ENCODE measurements around the gene RAD51AP1. TPM values are rescaled to one million over a fixed set of nuclear protein-coding genes. Genes with fewer than 3 reads are reported as not detected.

RAD51AP1 gene
- polyA plus RNA-seq, 1 donor (not counting 4 experiments of a cell fraction or from before 2014, with no cell fraction given): 13.0 TPM

GRCh38 chr12:4556735-4557530 is 18.2 kb downstream of the RAD51AP1 start:
- Histone ChIP-seq H3K27me3 (ENCODE audit: control insufficient read depth, extremely low read depth, insufficient read depth, low read length) (no peaks in the 10 kb centered on the region), H3K4me1 (ENCODE audit: control insufficient read depth, extremely low read depth, insufficient read depth, low read length) (no peaks in the 10 kb centered on the region), H3K36me3 (ENCODE audit: control insufficient read depth in 2 of 2, extremely low read depth in 1 of 2, insufficient read depth in 2 of 2, low read length in 2 of 2) (no peaks in the 10 kb centered on the region), H3K9me1 (ENCODE audit: control insufficient read depth, extremely low read depth, insufficient read depth, low read length) (no peaks in the 10 kb centered on the region), H3K4me2 (ENCODE audit: control insufficient read depth, extremely low read depth, insufficient read depth, low read depth, low read length) (no peak overlapping the region), H4K20me1 (ENCODE audit: control insufficient read depth, extremely low read depth, insufficient read depth, low read length) (no peaks in the 10 kb centered on the region), H2AFZ (ENCODE audit: control insufficient read depth, low read length) (no peak overlapping the region), H3K9ac (ENCODE audit: control insufficient read depth, extremely low read depth, insufficient read depth, low read length) (no peak overlapping the region), H3K27ac (ENCODE audit: control insufficient read depth, insufficient read depth, low read length) (no peak overlapping the region), H3K79me2 (ENCODE audit: control insufficient read depth, insufficient read depth, low read length) (no peaks in the 10 kb centered on the region), H3K4me3 (ENCODE audit: control insufficient read depth in 2 of 3, extremely low read depth in 1 of 3, insufficient read depth in 2 of 3, low read depth in 1 of 3, low read length in 3 of 3) (no peak overlapping the region), H3K9me3 (ENCODE audit: control insufficient read depth, low read depth, low read length) (no peaks in the 10 kb centered on the region)
- FAIRE-seq (no peak), DNase-seq (ENCODE audit: low read depth, low spot score) (no peak)
- dilution Hi-C loops (cut with MboI; ENCODE audit: extremely low pct_ligation_motif_present, low sequenced_read_pairs): no loop called here
- TF ChIP-seq, protein P1, sequence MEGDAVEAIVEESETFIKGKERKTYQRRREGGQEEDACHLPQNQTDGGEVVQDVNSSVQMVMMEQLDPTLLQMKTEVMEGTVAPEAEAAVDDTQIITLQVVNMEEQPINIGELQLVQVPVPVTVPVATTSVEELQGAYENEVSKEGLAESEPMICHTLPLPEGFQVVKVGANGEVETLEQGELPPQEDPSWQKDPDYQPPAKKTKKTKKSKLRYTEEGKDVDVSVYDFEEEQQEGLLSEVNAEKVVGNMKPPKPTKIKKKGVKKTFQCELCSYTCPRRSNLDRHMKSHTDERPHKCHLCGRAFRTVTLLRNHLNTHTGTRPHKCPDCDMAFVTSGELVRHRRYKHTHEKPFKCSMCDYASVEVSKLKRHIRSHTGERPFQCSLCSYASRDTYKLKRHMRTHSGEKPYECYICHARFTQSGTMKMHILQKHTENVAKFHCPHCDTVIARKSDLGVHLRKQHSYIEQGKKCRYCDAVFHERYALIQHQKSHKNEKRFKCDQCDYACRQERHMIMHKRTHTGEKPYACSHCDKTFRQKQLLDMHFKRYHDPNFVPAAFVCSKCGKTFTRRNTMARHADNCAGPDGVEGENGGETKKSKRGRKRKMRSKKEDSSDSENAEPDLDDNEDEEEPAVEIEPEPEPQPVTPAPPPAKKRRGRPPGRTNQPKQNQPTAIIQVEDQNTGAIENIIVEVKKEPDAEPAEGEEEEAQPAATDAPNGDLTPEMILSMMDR (optimal IDR thresholded peaks at IDR 0.05 in 1 of 3, IDR thresholded peaks at IDR 0.05 in 1 of 3, conservative IDR thresholded peaks at IDR 0.05 in 1 of 3; ENCODE audit: extremely low read depth in 1 of 3, insufficient read depth in 2 of 3, low read length in 3 of 3): no peak
- no peak for TF ChIP-seq EZH2 (IDR thresholded peaks at IDR 0.05; ENCODE audit: low read length)

- Histone ChIP-seq H3K27ac (ENCODE audit: control insufficient read depth, insufficient read depth, low read length) (no peak overlapping the region), H3K9me1 (ENCODE audit: control insufficient read depth, extremely low read depth, insufficient read depth, low read length) (no peaks in the 10 kb centered on the region), H3K79me2 (ENCODE audit: control insufficient read depth, insufficient read depth, low read length) (no peaks in the 10 kb centered on the region), H3K9ac (ENCODE audit: control insufficient read depth, extremely low read depth, insufficient read depth, low read length) (no peak overlapping the region), H4K20me1 (ENCODE audit: control insufficient read depth, extremely low read depth, insufficient read depth, low read length) (no peaks in the 10 kb centered on the region), H3K36me3 (ENCODE audit: control insufficient read depth in 2 of 2, extremely low read depth in 1 of 2, insufficient read depth in 2 of 2, low read length in 2 of 2) (no peaks in the 10 kb centered on the region), H3K4me2 (ENCODE audit: control insufficient read depth, extremely low read depth, insufficient read depth, low read depth, low read length) (no peak overlapping the region), H3K9me3 (ENCODE audit: control insufficient read depth, low read depth, low read length) (no peaks in the 10 kb centered on the region), H3K4me1 (ENCODE audit: control insufficient read depth, extremely low read depth, insufficient read depth, low read length) (no peaks in the 10 kb centered on the region), H3K4me3 (ENCODE audit: control insufficient read depth in 2 of 3, extremely low read depth in 1 of 3, insufficient read depth in 2 of 3, low read depth in 1 of 3, low read length in 3 of 3) (no peak overlapping the region), H3K27me3 (ENCODE audit: control insufficient read depth, extremely low read depth, insufficient read depth, low read length) (peaks cover 4% of the 10 kb centered on the region), H2AFZ (ENCODE audit: control insufficient read depth, low read length) (no peak overlapping the region)
- FAIRE-seq (no peak), DNase-seq (ENCODE audit: low read depth, low spot score) (no peak)
- no peak for TF ChIP-seq EZH2 (IDR thresholded peaks at IDR 0.05; ENCODE audit: low read length)
- TF ChIP-seq, protein P1 (optimal IDR thresholded peaks at IDR 0.05 in 1 of 3, IDR thresholded peaks at IDR 0.05 in 1 of 3, conservative IDR thresholded peaks at IDR 0.05 in 1 of 3; ENCODE audit: extremely low read depth in 1 of 3, insufficient read depth in 2 of 3, low read length in 3 of 3): no peak
- dilution Hi-C loops (cut with MboI; ENCODE audit: extremely low pct_ligation_motif_present, low sequenced_read_pairs): no loop called here
Measured at GRCh38 chr12:4557586-4557985, 18.9 kb downstream of the RAD51AP1 start.
